Stimulated activated CD4-positive, alpha-beta T cell treated with anti-CD3 and anti-CD28 coated beads, Interleukin-15, amount 100 ng/mL, for 24 hours (primary cell): ENCODE data around the gene GALNT13.

Experiments
- DNase-seq: peaks from one replicate; pipeline ENCODE4 v3.0.0-alpha.2; 2020

The GALNT13 gene

DNA sequence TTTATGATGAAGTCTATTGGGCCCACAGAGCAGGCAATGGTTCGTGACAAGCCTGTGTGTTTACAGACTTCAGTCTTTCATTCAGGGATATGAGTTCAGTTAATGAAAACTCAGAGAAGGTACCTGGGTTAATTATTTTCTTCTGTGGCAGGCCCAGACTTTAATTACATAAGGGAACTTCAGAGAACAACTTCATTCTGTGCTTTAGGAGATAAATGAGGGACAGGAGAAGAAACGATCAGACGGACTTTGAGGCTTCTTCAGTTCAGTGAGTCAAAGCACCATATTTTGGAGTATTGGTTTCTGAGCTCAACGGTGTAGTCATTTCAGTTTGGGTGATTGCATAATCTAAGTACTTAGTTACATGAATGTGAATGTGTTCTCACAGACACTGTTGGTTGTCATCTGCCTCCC, 623.7 kb downstream of the GALNT13 start:
- DNase-seq = no peak

DNA sequence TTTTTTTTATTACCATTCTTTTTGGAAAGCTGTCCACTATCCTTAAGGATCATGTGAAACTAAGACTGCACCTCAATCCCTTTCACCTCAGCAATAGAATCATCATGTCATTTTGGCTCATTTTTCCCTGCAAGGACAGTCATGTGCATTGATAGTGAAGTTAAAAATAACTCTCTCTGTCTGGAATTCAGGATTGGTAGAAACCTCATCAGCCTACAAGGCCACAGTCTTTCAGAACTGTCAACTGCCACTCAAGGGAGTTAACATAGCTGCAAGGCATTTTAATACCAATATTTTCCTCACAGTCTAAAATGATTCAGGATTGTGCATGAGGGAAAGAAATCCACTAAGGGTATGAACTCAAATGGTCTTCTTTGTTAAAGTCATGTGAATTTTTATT, 625.3 kb downstream of the GALNT13 start:
- no peak for DNase-seq
